K562 (cell line): ENCODE data around the gene ESPN. TPM values are rescaled to one million over a fixed set of nuclear protein-coding genes. Genes with fewer than 3 reads are reported as not detected.
A peak's percentile ranks its signal among the peaks of the same experiment; 100 is the strongest.

ENCODE experiments used
- ATAC-seq: fragments of 200-7000 bp; cut with Tn5 transposase; 3 replicates; pipeline ENCODE4 v1.9.1; 2020; ENCODE audit warnings: moderate library complexity
- BruUV-seq: library from RNA; stranded (reverse); fragments of 400-500 nt; replicated peaks from 2 replicates; lab custom pipeline; 2021; lab: Mats Ljungman, UMichigan
- CTCF ChIA-PET: fragments of 300-600 bp; formaldehyde crosslinking; extraction: SDS; loops from one replicate; lab custom pipeline; 2021; ENCODE audit warnings: low intra/inter-chr PET ratio; lab: Yijun Ruan, JAX
- POLR2A ChIA-PET: fragments of 300-600, 350-650 bp; sonication (Branson Sonifier 250); formaldehyde crosslinking; extraction: SDS; loops from one replicate; lab custom pipeline; 2021; ENCODE audit warnings: antibody characterized with exemption, inconsistent platforms; lab: Yijun Ruan, JAX
- DNase-seq, 4 experiments: peaks; one replicate each; pipeline versions ENCODE4 v3.0.0 to v3.0.0-alpha.2; 2011 to 2018; ENCODE audit warnings: low spot score in 3 of 4, mixed read lengths in 3 of 4; ENCODE audit errors: extremely low read depth in 1 of 4
- FAIRE-seq: peaks from 2 replicates; lab custom pipeline; 2011; peaks lifted over from hg19 to GRCh38; lab: Jason Lieb, UNC
- H2AFZ ChIP-seq: 2 replicates; pipeline ENCODE4 v1.6.0; 2011; ENCODE audit warnings: low read depth, low read length, control low read depth, inconsistent platforms
- H3K27ac ChIP-seq: fragments of 200-600 bp; 3 replicates; pipeline ENCODE4 v1.8.0; 2011; ENCODE audit warnings: low read depth, mild to moderate bottlenecking, control low read depth, inconsistent platforms, low read length, moderate library complexity, mixed read lengths; ENCODE audit errors: extremely low read depth
- H3K27me3 ChIP-seq, 2 experiments: fragments of 300-600 bp in 1 of 2; 2 replicates in 1 of 2; 3 replicates in 1 of 2; pipeline versions ENCODE4 v1.6.0 to v1.8.0; 2011; ENCODE audit warnings: inconsistent platforms in 2 of 2, low read length in 2 of 2, mild to moderate bottlenecking in 1 of 2, mixed read lengths in 1 of 2, moderate library complexity in 1 of 2; ENCODE audit not compliant: control insufficient read depth in 2 of 2, insufficient read depth in 2 of 2
- H3K36me3 ChIP-seq: fragments of 300-600 bp; 3 replicates; pipeline ENCODE4 v1.8.0; 2011; ENCODE audit warnings: mild to moderate bottlenecking, low read length, inconsistent platforms; ENCODE audit not compliant: control insufficient read depth, insufficient read depth
- H3K4me1 ChIP-seq, 2 experiments: fragments of 200-600 bp in 1 of 2; replicated peaks in 1 of 2; 2 replicates in 1 of 2; 3 replicates in 1 of 2; pipeline versions ENCODE4 v1.5.1 to v1.8.0; 2011; ENCODE audit warnings: inconsistent platforms in 2 of 2, low read length in 2 of 2, mild to moderate bottlenecking in 1 of 2, mixed read lengths in 1 of 2, moderate library complexity in 1 of 2; ENCODE audit not compliant: control insufficient read depth in 2 of 2, insufficient read depth in 2 of 2
- H3K4me2 ChIP-seq: 2 replicates; pipeline ENCODE4 v1.6.1; 2011; ENCODE audit warnings: low read length, control low read depth, inconsistent platforms, mixed read lengths; ENCODE audit not compliant: insufficient read depth
- H3K4me3 ChIP-seq: fragments of 200-600 bp; sonication (generic), shearing (Covaris generic); 2 replicates; pipeline ENCODE4 v1.5.1; 2016; ENCODE audit warnings: control low read depth, inconsistent platforms
- H3K79me2 ChIP-seq: fragments of 200-600 bp; 3 replicates; pipeline ENCODE4 v1.8.0; 2011; ENCODE audit warnings: low read length, inconsistent platforms; ENCODE audit not compliant: control insufficient read depth, insufficient read depth
- H3K9ac ChIP-seq, 2 experiments: 2 replicates each; pipeline versions ENCODE4 v1.6.0 to v1.6.1; 2011; ENCODE audit warnings: low read depth in 2 of 2, low read length in 2 of 2, control low read depth in 1 of 2, inconsistent platforms in 1 of 2, mild to moderate bottlenecking in 1 of 2, mixed read lengths in 1 of 2; ENCODE audit not compliant: insufficient read depth in 1 of 2
- H3K9me1 ChIP-seq: one replicate; pipeline ENCODE4 v1.6.0; 2011; ENCODE audit warnings: inconsistent platforms, mild to moderate bottlenecking, low read length, moderate library complexity; ENCODE audit not compliant: control insufficient read depth, insufficient read depth
- H3K9me3 ChIP-seq: replicated peaks from 2 replicates; pipeline ENCODE4 v1.5.1; 2011; ENCODE audit warnings: low read depth, low read length, inconsistent platforms; ENCODE audit not compliant: control insufficient read depth, insufficient read depth
- H4K20me1 ChIP-seq: replicated peaks from 2 replicates; pipeline ENCODE4 v1.6.1; 2011; ENCODE audit warnings: low read length, inconsistent platforms, mixed read lengths; ENCODE audit not compliant: control insufficient read depth, insufficient read depth
- DACH1 ChIP-seq: fragments of 450-650 bp; IDR thresholded peaks from 2 replicates; pipeline ENCODE4 v1.6.1; 2018; ENCODE audit not compliant: partially characterized antibody
- EGR1 ChIP-seq: fragments of 450-650 bp; conservative IDR thresholded peaks from 2 replicates; pipeline ENCODE4 v1.6.1; 2017; ENCODE audit warnings: mild to moderate bottlenecking
- EWSR1 ChIP-seq: fragments of 450-650 bp; IDR thresholded peaks from 2 replicates; pipeline ENCODE4 v1.6.1; 2018; ENCODE audit warnings: borderline replicate concordance, mild to moderate bottlenecking, low read depth, moderate library complexity; ENCODE audit not compliant: partially characterized antibody
- GATAD2A ChIP-seq: fragments of 450-650 bp; IDR thresholded peaks from 2 replicates; pipeline ENCODE4 v1.6.1; 2017
- SETDB1 ChIP-seq: IDR thresholded peaks from one replicate; pipeline ENCODE4 v1.6.1; 2012; ENCODE audit warnings: low read length, control low read depth, inconsistent platforms
- ZNF23 ChIP-seq: fragments of 250-450 bp; sonication (Bioruptor Pico); IDR thresholded peaks from 2 replicates; pipeline ENCODE4 v1.4.0; 2020; ENCODE audit warnings: mild to moderate bottlenecking
- ZNF561 ChIP-seq: fragments of 450-650 bp; formaldehyde crosslinking; conservative IDR thresholded peaks from 2 replicates; pipeline ENCODE4 v1.4.0; 2020; ENCODE audit warnings: mild to moderate bottlenecking, moderate library complexity
- WGBS: fragments of 100-300 bp; shearing (Covaris generic); methylation state at CpG from one replicate; pipeline ENCODE4 v1.1.6; 2016; ENCODE audit warnings: low coverage, mixed read lengths; ENCODE audit not compliant: insufficient coverage; ENCODE audit errors: missing lambda C conversion rate; 5-methylcytosine and 5-hydroxymethylcytosine counted together
- in situ Hi-C: fragments of 300-500 bp; cut with MboI; formaldehyde crosslinking; loops from 4 replicates; pipeline ENCODE4 v1.15.0; 2018; ENCODE audit warnings: inconsistent platforms, mixed read lengths
- intact Hi-C: fragments of 100-400 bp; cut with micrococcal nuclease; formaldehyde crosslinking; loops from 2 replicates; pipeline ENCODE4 v1.14.2; 2022
- polyA plus RNA-seq, 8 experiments: library from polyadenylated mRNA; depleted of rRNA in 4 of 8; stranded (reverse) in 5 of 8; unstranded in 3 of 8; fragments of >200 nt; fragmentation: Nextera tagmentation in 2 of 8; fragmentation: Illumina TruSeq in 1 of 8; extraction: Ambion mirVana in 2 of 8; extraction: Trizol in 1 of 8; gene quantifications; 2 replicates each; pipeline versions ENCODE4 v1.2.1 to v1.2.3, GENCODE V29; 2011 to 2014; ENCODE audit warnings: inconsistent platforms in 1 of 8, missing spikeins in 1 of 8
- total RNA-seq, 7 experiments: library from RNA; depleted of rRNA in 6 of 7; stranded (reverse); fragments of >200 nt in 6 of 7; fragmentation: Illumina TruSeq in 2 of 7; extraction: Trizol in 2 of 7; gene quantifications; 2 replicates each; pipeline versions ENCODE4 v1.2.1 to v1.2.3, GENCODE V29; 2011 to 2021; ENCODE audit warnings: low replicate concordance in 1 of 7
- TF ChIP-seq, protein P1 (sequence below): fragments of 200-800 bp; sonication (Bioruptor generic); IDR thresholded peaks from 2 replicates; pipeline ENCODE4 v1.6.1; 2017; ENCODE audit warnings: missing genetic modification characterization, missing compliant biosample characterization
- TF ChIP-seq, protein P2 (sequence below), 3 experiments: IDR thresholded peaks in 2 of 3; conservative IDR thresholded peaks in 1 of 3; 2 replicates each; pipeline ENCODE4 v1.5.1; 2011 to 2012; ENCODE audit warnings: low read length in 3 of 3, mild to moderate bottlenecking in 3 of 3, control low read depth in 2 of 3, improper control_type of control experiment in 1 of 3, inconsistent platforms in 1 of 3, low read depth in 1 of 3, mixed read lengths in 1 of 3, moderate library complexity in 1 of 3; ENCODE audit not compliant: insufficient read depth in 2 of 3
- TF ChIP-seq, protein P3 (sequence below): fragments of 450-650 bp; IDR thresholded peaks from 2 replicates; pipeline ENCODE4 v1.6.1; 2016; ENCODE audit warnings: antibody characterized with exemption

ESPN gene
- total and polyA plus RNA-seq, 9 of the 15 experiments (the other 6 are each of a cell fraction or from before 2014, with no cell fraction given): 0.07 to 1.2 (median 0.45) TPM; not detected in 3

DNA sequence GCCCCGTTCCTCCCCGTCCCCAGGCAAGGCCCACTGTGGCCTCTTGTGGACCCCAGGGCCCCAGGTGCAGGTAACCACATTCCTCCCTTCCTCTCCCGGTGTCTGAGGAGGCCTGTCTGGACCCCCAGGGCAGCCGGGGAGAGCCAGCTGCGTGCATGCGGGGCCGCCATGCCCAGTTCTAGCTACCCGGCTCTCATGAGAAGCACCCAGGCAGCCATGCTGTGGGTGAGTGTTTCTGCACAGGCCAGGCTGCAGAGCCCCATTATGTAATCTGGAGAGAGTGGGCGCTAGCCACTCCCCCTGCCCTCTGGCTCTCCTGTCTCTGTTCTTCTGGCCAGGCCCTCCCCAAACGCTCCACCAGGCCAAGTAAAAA, 85.3 kb downstream of the ESPN start:
- ChIA-PET POLR2A (interaction anchor here (1.0 kb wide), 1 partner anchor 15 kb away, joined by 3 read pairs; no protein-coding TSS in a partner anchor), CTCF (no interaction called here)
- peaks cover 52 to 89% of the 10 kb centered on the region in 2 experiments for H3K27me3 ChIP-seq
- H3K36me3 ChIP-seq: no peaks in the 10 kb centered on the region
- no peaks in the 10 kb centered on the region for H3K9me3 ChIP-seq
- peaks cover 25% of the 10 kb centered on the region; the same call in 1 of the 2 replicates for H4K20me1 ChIP-seq
- ATAC-seq (0 out of 3 replicates have a peak, but pooled peaks have one; percentile 6), DNase-seq (no peak), FAIRE-seq (no peak)
- H3K79me2 ChIP-seq: no peaks in the 10 kb centered on the region
- TF ChIP-seq ZNF561 (no peak), EGR1 (peak; percentile 58)
- H3K9me1 ChIP-seq: no peaks in the 10 kb centered on the region
- H3K4me2 ChIP-seq: no peak overlapping the region
- no peak overlapping the region for H2AFZ ChIP-seq
- WGBS: 8% methylated on average over 10 of the region's 10 CpGs
- peaks cover 0 to 51% of the 10 kb centered on the region in 2 experiments; a peak in 2 of 5 replicates for H3K4me1 ChIP-seq
- in situ Hi-C loops: no loop called here
- H3K4me3 ChIP-seq: no peak overlapping the region
- BruUV-seq: no TSS peak
- no peak overlapping the region for H3K27ac ChIP-seq
- intact Hi-C loops: no loop called here
- H3K9ac ChIP-seq: peak overlapping the region in 1 of 2 experiments; percentile 23; a peak in 2 of 4 replicates

DNA sequence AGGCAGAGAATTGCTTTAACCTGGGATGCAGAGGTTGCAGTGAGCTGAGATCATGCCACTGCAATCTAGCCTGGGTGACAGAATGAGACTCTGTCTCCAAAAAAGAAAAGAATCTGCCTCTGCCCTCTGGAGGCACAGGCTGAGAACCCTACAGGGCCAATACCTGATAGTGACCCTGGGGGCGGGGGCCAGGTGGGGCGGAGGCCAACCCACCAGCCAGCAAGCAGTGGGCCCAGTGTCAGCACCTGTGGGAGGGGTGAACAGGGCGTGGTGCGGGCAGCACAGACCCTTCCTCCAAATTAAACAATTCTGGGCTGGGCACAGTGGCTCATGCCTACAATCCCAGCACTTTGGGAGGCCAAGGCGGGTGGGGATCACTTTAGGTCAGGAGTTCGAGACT, 85.9 kb downstream of the ESPN start:
- ChIA-PET CTCF (no interaction called here), POLR2A (interaction anchor here (3.4 kb wide), 1 partner anchor 12 kb away, joined by 21 read pairs; no protein-coding TSS in a partner anchor)
- Histone ChIP-seq H3K4me2 (no peak overlapping the region), H3K9ac (no peak overlapping the region), H2AFZ (no peak overlapping the region), H3K27me3 (peaks cover 46 to 83% of the 10 kb centered on the region in 2 experiments), H3K9me3 (no peaks in the 10 kb centered on the region), H3K79me2 (no peaks in the 10 kb centered on the region), H3K27ac (no peak overlapping the region), H3K36me3 (no peaks in the 10 kb centered on the region), H3K4me1 (peaks cover 0 to 45% of the 10 kb centered on the region in 2 experiments; a peak in 2 of 5 replicates), H4K20me1 (peaks cover 19% of the 10 kb centered on the region; the same call in 1 of the 2 replicates), H3K9me1 (no peaks in the 10 kb centered on the region), H3K4me3 (no peak overlapping the region)
- in situ Hi-C loops: no loop called here
- BruUV-seq: no TSS peak
- WGBS: 42% methylated on average over 6 of the region's 6 CpGs
- intact Hi-C loops: no loop called here
- ATAC-seq: no peak
- no peak for FAIRE-seq
- DNase-seq: no peak
- TF ChIP-seq DACH1: no peak
- TF ChIP-seq SETDB1: no peak
- TF ChIP-seq, protein P1, sequence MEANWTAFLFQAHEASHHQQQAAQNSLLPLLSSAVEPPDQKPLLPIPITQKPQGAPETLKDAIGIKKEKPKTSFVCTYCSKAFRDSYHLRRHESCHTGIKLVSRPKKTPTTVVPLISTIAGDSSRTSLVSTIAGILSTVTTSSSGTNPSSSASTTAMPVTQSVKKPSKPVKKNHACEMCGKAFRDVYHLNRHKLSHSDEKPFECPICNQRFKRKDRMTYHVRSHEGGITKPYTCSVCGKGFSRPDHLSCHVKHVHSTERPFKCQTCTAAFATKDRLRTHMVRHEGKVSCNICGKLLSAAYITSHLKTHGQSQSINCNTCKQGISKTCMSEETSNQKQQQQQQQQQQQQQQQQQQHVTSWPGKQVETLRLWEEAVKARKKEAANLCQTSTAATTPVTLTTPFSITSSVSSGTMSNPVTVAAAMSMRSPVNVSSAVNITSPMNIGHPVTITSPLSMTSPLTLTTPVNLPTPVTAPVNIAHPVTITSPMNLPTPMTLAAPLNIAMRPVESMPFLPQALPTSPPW (CRISPR knock-in tag): no peak
- no peak for TF ChIP-seq ZNF23 (CRISPR knock-in tag)
- TF ChIP-seq EWSR1: no peak
- TF ChIP-seq, protein P2, sequence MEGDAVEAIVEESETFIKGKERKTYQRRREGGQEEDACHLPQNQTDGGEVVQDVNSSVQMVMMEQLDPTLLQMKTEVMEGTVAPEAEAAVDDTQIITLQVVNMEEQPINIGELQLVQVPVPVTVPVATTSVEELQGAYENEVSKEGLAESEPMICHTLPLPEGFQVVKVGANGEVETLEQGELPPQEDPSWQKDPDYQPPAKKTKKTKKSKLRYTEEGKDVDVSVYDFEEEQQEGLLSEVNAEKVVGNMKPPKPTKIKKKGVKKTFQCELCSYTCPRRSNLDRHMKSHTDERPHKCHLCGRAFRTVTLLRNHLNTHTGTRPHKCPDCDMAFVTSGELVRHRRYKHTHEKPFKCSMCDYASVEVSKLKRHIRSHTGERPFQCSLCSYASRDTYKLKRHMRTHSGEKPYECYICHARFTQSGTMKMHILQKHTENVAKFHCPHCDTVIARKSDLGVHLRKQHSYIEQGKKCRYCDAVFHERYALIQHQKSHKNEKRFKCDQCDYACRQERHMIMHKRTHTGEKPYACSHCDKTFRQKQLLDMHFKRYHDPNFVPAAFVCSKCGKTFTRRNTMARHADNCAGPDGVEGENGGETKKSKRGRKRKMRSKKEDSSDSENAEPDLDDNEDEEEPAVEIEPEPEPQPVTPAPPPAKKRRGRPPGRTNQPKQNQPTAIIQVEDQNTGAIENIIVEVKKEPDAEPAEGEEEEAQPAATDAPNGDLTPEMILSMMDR (IDR thresholded peaks at IDR 0.05 in 2 of 3, conservative IDR thresholded peaks at IDR 0.05 in 1 of 3; ENCODE audit: insufficient read depth in 2 of 3, low read depth in 1 of 3, low read length in 3 of 3): no peak
- TF ChIP-seq GATAD2A: no peak
- TF ChIP-seq, protein P3, sequence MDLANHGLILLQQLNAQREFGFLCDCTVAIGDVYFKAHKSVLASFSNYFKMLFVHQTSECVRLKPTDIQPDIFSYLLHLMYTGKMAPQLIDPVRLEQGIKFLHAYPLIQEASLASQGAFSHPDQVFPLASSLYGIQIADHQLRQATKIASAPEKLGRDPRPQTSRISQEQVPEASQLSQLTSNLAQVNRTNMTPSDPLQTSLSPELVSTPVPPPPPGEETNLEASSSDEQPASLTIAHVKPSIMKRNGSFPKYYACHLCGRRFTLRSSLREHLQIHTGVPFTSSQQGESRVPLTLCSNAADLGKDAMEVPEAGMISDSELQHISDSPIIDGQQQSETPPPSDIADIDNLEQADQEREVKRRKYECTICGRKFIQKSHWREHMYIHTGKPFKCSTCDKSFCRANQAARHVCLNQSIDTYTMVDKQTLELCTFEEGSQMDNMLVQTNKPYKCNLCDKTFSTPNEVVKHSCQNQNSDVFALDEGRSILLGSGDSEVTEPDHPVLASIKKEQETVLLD: no peak
